GM21619 (cell line): ENCODE data around the gene C10orf90.

Experiments
- ATAC-seq: cut with Tn5 transposase; IDR thresholded peaks from one replicate; pipeline ENCODE4 v1.9.1; 2021; ENCODE audit not compliant: unreplicated experiment

C10orf90 gene

GRCh38 chr10:126509182-126509581 is 161.3 kb downstream of the C10orf90 start:
- no peak for ATAC-seq

- no peak for ATAC-seq
Measured at GRCh38 chr10:126508535-126509040, 161.9 kb downstream of the C10orf90 start.

GRCh38 chr10:126504761-126505112 is 165.8 kb downstream of the C10orf90 start:
- no peak for ATAC-seq

GRCh38 chr10:126504063-126504760 is 166.3 kb downstream of the C10orf90 start:
- ATAC-seq = no peak

GRCh38 chr10:126503392-126504062 is 167.0 kb downstream of the C10orf90 start:
- ATAC-seq = no peak

- ATAC-seq = no peak
Measured at GRCh38 chr10:126502441-126502840, 168.1 kb downstream of the C10orf90 start.

- ATAC-seq = no peak
Measured at GRCh38 chr10:126501828-126502227, 168.7 kb downstream of the C10orf90 start.

GRCh38 chr10:126500866-126501265 is 169.6 kb downstream of the C10orf90 start:
- ATAC-seq = no peak

GRCh38 chr10:126500185-126500584 is 170.3 kb downstream of the C10orf90 start:
- no peak for ATAC-seq

- ATAC-seq = no peak
Measured at GRCh38 chr10:126499744-126500143, 170.7 kb downstream of the C10orf90 start.

- ATAC-seq = no peak
Measured at GRCh38 chr10:126497672-126498071, 172.8 kb downstream of the C10orf90 start.

GRCh38 chr10:126496771-126497545 is 173.5 kb downstream of the C10orf90 start:
- ATAC-seq = no peak

- ATAC-seq = no peak
Measured at GRCh38 chr10:126491476-126491875, 179.0 kb downstream of the C10orf90 start.

- ATAC-seq = no peak
Measured at GRCh38 chr10:126481181-126481580, 189.3 kb downstream of the C10orf90 start.

- no peak for ATAC-seq
Measured at GRCh38 chr10:126480648-126481047, 189.8 kb downstream of the C10orf90 start.

GRCh38 chr10:126479280-126479895 is 191.1 kb downstream of the C10orf90 start:
- ATAC-seq = no peak

- no peak for ATAC-seq
Measured at GRCh38 chr10:126478546-126478945, 191.9 kb downstream of the C10orf90 start.

- no peak for ATAC-seq
Measured at GRCh38 chr10:126476246-126476645, 194.2 kb downstream of the C10orf90 start.

GRCh38 chr10:126475074-126475691 is 195.3 kb downstream of the C10orf90 start:
- no peak for ATAC-seq

GRCh38 chr10:126474031-126474430 is 196.5 kb downstream of the C10orf90 start:
- ATAC-seq = no peak

GRCh38 chr10:126470991-126471390 is 199.5 kb downstream of the C10orf90 start:
- ATAC-seq = no peak
